GM21528 (cell line): ENCODE measurements around the gene KCNQ1.

Source experiments
- ATAC-seq: cut with Tn5 transposase; IDR thresholded peaks from one replicate; pipeline ENCODE4 v1.9.1; 2021; ENCODE audit warnings: mild to moderate bottlenecking, moderate library complexity; ENCODE audit not compliant: unreplicated experiment, low FRiP score

Gene KCNQ1

GRCh38 chr11:2877474-2877873, 432.7 kb downstream of the KCNQ1 start:
- no peak for ATAC-seq

GRCh38 chr11:2878782-2879181, 434.0 kb downstream of the KCNQ1 start:
- ATAC-seq, result no peak

GRCh38 chr11:2880646-2881045, 435.8 kb downstream of the KCNQ1 start:
- no peak for ATAC-seq

GRCh38 chr11:2881076-2881980, 436.5 kb downstream of the KCNQ1 start:
- no peak for ATAC-seq

- no peak for ATAC-seq
Observed at GRCh38 chr11:2881981-2882375, 437.2 kb downstream of the KCNQ1 start.

- ATAC-seq, result no peak
Observed at GRCh38 chr11:2882396-2883110, 437.7 kb downstream of the KCNQ1 start.

- ATAC-seq, result no peak
Observed at GRCh38 chr11:2883640-2883978, 438.8 kb downstream of the KCNQ1 start.

- ATAC-seq, result no peak
Observed at GRCh38 chr11:2883979-2884815, 439.4 kb downstream of the KCNQ1 start.

- no peak for ATAC-seq
Observed at GRCh38 chr11:2885017-2885677, 440.3 kb downstream of the KCNQ1 start.

GRCh38 chr11:2885678-2886081, 440.9 kb downstream of the KCNQ1 start, which contains the start of gene CDKN1C:
TSS of gene CDKN1C (minus strand) at chr11:2885775. CDS start at chr11:2885456, 319 bp downstream.
- ATAC-seq, result peak; percentile 73

- no peak for ATAC-seq
Observed at GRCh38 chr11:2886191-2886894, 441.5 kb downstream of the KCNQ1 start.

- ATAC-seq, result no peak
Observed at GRCh38 chr11:2886936-2887335, 442.1 kb downstream of the KCNQ1 start.

GRCh38 chr11:2887515-2888195, 442.8 kb downstream of the KCNQ1 start:
- ATAC-seq, result no peak

GRCh38 chr11:2888266-2888968, 443.6 kb downstream of the KCNQ1 start:
- peak; percentile 51 for ATAC-seq

GRCh38 chr11:2889362-2890273, 444.8 kb downstream of the KCNQ1 start:
- no peak for ATAC-seq

GRCh38 chr11:2890466-2891294, 445.9 kb downstream of the KCNQ1 start:
- ATAC-seq, result no peak
